ENCODE data around the gene FMNL2. TPM values are rescaled to one million over a fixed set of nuclear protein-coding genes. Genes with fewer than 3 reads are reported as not detected.

Gene FMNL2
- total RNA-seq, 2 experiments from 2014 or later = 2.5 to 2.7 TPM

DNA sequence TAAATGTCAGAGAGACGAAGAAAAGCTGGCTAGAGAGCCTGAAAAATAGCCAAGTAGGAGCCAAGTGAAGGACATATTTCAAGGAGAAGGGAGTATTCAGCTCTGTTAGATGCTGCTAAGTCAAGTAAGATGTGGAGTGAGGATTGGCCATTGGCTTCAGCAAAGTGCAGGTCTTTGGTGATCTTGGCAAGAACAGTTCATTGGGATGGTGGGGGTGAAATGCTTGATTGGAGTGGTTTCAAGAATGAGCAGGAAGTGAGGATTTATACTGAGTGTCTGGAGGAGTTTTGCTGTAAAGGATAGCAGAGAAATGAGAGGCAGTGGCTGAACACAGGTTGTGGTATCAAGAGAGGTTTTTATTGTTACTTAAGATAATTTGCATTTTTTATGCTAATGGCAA, 242.6 kb downstream of the FMNL2 start:
- Mint-ChIP-seq H3K4me1 (ENCODE audit: low read depth) (peaks cover 5% of the 10 kb centered on the region), H3K27me3 (ENCODE audit: low read depth) (peaks cover 7% of the 10 kb centered on the region), H3K27ac (no peak overlapping the region), H3K4me3 (no peak overlapping the region), H3K9me3 (no peaks in the 10 kb centered on the region), H3K36me3 (ENCODE audit: low read depth) (no peaks in the 10 kb centered on the region)
- DNase-seq = no peak
- CTCF ChIA-PET = interaction anchor here (0.6 kb wide), 1 partner anchor 25 kb away, joined by 3 read pairs; no protein-coding TSS in a partner anchor
- intact Hi-C loops (cut with micrococcal nuclease) = loop anchor here (10.0 kb wide), 1 partner anchor 1093 kb away; no protein-coding TSS in a partner anchor

DNA sequence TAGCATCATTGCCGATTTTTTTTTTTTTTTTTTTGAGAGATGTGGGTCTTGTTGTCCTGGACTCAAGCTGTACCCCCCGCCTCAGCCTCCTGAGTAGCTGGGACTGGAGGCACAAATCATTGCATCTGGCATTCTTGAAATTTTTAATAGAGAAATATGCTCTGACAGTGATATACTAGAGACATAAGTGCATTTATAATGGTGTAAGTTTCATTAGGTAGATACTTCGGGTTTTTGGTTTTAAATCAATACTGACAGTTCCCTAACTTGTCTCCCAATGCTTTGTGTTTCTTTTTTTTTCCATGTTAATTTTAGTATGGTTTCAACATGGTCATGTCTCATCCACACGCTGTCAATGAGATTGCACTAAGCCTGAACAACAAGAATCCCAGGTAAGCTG, 243.6 kb downstream of the FMNL2 start:
- Mint-ChIP-seq H3K4me3 (no peak overlapping the region), H3K9me3 (no peaks in the 10 kb centered on the region), H3K27me3 (ENCODE audit: low read depth) (peaks cover 5% of the 10 kb centered on the region), H3K4me1 (ENCODE audit: low read depth) (no peaks in the 10 kb centered on the region), H3K36me3 (ENCODE audit: low read depth) (no peaks in the 10 kb centered on the region), H3K27ac (no peak overlapping the region)
- no peak for DNase-seq
- intact Hi-C loops (cut with micrococcal nuclease) = loop anchor here (10.0 kb wide), 1 partner anchor 1094 kb away; no protein-coding TSS in a partner anchor
- CTCF ChIA-PET = no interaction called here

DNA sequence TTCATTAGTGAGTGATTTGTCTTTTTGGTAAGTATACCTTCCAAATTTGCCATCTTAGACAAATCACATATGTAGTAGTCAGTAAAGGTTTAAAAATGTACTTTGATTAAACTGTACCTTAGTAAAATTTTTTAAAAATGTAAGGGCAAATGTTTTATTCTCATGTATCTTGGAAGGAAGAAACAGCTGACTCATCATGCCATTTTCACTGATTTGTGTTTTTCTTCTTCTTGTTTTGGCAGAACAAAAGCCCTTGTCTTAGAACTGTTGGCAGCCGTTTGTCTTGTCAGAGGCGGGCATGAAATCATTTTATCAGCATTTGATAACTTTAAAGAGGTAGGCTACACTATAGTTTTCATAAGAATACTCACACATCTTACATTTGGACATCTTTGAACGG, 245.7 kb downstream of the FMNL2 start:
- Mint-ChIP-seq H3K27me3 (ENCODE audit: low read depth) (peaks cover 5% of the 10 kb centered on the region), H3K36me3 (ENCODE audit: low read depth) (no peaks in the 10 kb centered on the region), H3K4me1 (ENCODE audit: low read depth) (no peaks in the 10 kb centered on the region), H3K27ac (no peak overlapping the region), H3K4me3 (no peak overlapping the region), H3K9me3 (no peaks in the 10 kb centered on the region)
- intact Hi-C loops (cut with micrococcal nuclease) = no loop called here
- no peak for DNase-seq
- CTCF ChIA-PET = no interaction called here

DNA sequence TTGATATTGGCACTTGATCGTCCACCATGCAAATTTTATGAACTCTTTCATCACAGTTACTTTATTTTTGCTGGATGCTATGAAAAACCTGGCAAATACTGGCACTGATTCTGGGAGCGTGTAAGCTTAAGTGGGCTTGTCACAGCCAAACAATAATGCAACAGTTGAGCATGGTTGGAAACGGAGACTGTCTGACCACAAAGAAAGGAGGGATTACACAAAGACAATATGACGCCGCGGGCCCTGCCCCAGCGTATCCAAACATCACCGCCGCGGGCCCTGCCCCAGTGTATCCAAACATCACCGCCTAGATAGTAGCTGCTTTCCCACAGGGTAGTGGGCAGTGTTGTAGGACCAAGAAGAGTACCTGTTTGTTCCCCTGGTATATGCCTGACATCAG, 246.4 kb downstream of the FMNL2 start:
- intact Hi-C loops (cut with micrococcal nuclease) = no loop called here
- Mint-ChIP-seq H3K9me3 (no peaks in the 10 kb centered on the region), H3K27me3 (ENCODE audit: low read depth) (peaks cover 5% of the 10 kb centered on the region), H3K27ac (no peak overlapping the region), H3K4me3 (no peak overlapping the region), H3K4me1 (ENCODE audit: low read depth) (no peaks in the 10 kb centered on the region), H3K36me3 (ENCODE audit: low read depth) (no peaks in the 10 kb centered on the region)
- CTCF ChIA-PET = no interaction called here
- DNase-seq = no peak

DNA sequence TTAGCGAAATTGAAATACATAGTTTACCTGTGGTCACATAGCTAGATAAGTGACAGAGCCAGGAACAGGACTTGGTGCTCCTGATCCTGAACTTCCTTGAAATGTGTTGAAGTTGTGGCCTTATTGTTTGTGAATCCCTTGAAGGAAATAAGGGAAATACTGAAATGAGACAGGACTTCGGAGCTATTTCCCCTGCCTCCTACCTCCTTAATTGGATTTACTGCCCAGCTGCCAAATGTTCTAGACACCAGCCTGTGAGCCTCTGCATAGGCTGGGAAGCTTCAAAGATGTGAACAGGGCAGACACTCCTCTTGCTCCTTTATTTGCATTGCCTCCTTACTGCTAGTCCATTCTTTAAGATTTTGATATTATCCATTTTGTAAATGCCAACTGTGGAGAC, 247.1 kb downstream of the FMNL2 start:
- Mint-ChIP-seq H3K9me3 (no peaks in the 10 kb centered on the region), H3K27ac (no peak overlapping the region), H3K4me3 (no peak overlapping the region), H3K27me3 (ENCODE audit: low read depth) (peaks cover 12% of the 10 kb centered on the region), H3K36me3 (ENCODE audit: low read depth) (no peaks in the 10 kb centered on the region), H3K4me1 (ENCODE audit: low read depth) (peaks cover 2% of the 10 kb centered on the region)
- no peak for DNase-seq
- intact Hi-C loops (cut with micrococcal nuclease) = no loop called here
- CTCF ChIA-PET = no interaction called here

DNA sequence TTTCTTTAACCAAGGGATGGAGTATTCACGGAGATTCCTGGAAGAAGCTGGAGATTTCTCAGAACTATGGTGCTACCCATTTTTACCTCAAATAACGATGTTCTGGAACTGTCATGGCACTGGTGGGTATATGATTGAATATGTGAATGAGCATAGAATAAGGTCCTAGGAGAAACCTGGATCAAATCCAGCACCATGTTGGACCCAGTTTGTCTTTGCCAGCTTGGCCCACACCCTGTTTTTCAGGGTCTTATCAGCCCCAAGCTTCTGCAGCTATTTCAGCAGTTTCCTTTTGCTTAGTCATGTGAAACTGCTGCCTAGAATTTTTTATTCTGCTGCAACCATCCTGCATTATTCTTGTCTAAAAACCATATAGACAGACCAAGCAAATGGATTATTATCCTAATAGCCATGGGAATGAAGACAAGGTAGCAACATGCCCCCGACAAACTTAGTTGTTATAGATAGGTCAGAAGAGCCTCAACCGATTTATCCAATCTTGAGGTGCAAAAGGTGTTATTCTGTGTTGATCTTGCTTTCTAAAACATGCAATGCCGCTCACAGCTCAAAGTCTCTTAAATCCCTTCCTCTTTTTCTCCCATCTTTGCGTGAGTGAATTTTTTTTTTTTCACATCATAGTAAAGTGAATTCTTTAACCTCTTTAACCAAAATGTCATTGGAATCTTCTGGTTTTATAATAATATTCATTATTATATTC, 248.7 kb downstream of the FMNL2 start:
- H3K9me3 Mint-ChIP-seq = no peaks in the 10 kb centered on the region
- H3K4me1 Mint-ChIP-seq (ENCODE audit: low read depth) = peaks cover 9% of the 10 kb centered on the region
- intact Hi-C loops (cut with micrococcal nuclease) = no loop called here
- peaks cover 14% of the 10 kb centered on the region for H3K27me3 Mint-ChIP-seq (ENCODE audit: low read depth)
- H3K36me3 Mint-ChIP-seq (ENCODE audit: low read depth) = no peaks in the 10 kb centered on the region
- DNase-seq = no peak
- H3K4me3 Mint-ChIP-seq = no peak overlapping the region
- no peak overlapping the region for H3K27ac Mint-ChIP-seq
- CTCF ChIA-PET = interaction anchor here (0.8 kb wide), 1 partner anchor 149 kb away, joined by 3 read pairs; no protein-coding TSS in a partner anchor

DNA sequence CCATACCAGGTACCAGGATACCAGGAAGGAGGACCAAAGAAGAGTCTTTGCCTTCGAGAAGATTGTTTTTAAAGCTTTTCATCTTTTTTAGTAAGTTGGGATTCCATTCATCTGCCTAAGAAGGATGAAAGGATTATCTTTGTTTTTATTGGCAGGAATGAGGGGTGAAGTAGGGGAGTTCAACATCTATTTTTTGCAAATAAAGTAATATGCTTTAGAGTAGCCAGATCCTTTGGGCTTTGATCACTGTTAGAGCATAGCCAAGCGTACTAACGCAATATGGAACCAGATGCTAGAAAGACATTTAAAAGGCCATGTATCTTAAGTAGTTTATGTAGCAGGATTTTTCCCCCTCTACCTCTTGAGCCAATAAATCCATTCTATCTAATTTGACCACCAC, 249.3 kb downstream of the FMNL2 start:
- H3K27ac Mint-ChIP-seq = no peak overlapping the region
- no peak for DNase-seq
- H3K4me1 Mint-ChIP-seq (ENCODE audit: low read depth) = peaks cover 9% of the 10 kb centered on the region
- no peaks in the 10 kb centered on the region for H3K36me3 Mint-ChIP-seq (ENCODE audit: low read depth)
- CTCF ChIA-PET = interaction anchor here (0.6 kb wide), 1 partner anchor 28 kb away, joined by 4 read pairs; no protein-coding TSS in a partner anchor
- intact Hi-C loops (cut with micrococcal nuclease) = no loop called here
- H3K4me3 Mint-ChIP-seq = no peak overlapping the region
- H3K9me3 Mint-ChIP-seq = no peaks in the 10 kb centered on the region
- H3K27me3 Mint-ChIP-seq (ENCODE audit: low read depth) = peaks cover 14% of the 10 kb centered on the region

DNA sequence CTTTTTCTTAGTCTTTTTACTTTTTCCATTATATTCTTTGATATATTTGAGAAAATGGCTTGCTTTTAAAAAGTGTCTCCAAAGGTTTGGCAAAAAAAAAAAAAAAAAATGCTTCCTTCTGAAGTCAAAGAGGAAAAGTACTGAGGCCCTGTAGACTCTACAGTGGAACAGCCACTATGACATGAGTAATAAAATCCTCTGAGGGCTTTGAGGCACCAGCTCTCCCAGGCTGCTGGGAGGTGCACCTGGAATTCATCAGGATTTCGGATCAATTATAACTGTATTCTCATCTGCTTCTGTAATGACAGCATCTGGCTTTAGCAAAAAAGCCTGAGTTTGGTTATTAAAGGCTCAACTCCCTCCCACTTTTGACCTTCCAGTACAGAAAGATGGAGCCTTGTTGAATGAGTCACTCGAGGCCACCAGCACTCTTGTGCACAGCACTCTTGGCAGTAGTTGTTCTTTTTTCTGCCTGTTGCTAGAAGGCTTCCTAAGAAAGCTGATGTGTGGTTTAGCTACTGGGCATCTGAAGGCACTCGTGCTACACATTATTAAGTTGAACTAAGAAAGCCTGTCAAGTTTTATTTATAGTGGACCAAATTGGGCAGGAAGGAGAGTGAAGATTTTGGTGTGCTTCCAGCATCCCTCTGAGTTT, 251.0 kb downstream of the FMNL2 start:
- intact Hi-C loops (cut with micrococcal nuclease) = no loop called here
- CTCF ChIA-PET = interaction anchor here (0.6 to 1.2 kb wide), 3 partner anchors 37 to 157 kb away, joined by 3 read pairs; no protein-coding TSS in a partner anchor
- no peaks in the 10 kb centered on the region for H3K9me3 Mint-ChIP-seq

DNA sequence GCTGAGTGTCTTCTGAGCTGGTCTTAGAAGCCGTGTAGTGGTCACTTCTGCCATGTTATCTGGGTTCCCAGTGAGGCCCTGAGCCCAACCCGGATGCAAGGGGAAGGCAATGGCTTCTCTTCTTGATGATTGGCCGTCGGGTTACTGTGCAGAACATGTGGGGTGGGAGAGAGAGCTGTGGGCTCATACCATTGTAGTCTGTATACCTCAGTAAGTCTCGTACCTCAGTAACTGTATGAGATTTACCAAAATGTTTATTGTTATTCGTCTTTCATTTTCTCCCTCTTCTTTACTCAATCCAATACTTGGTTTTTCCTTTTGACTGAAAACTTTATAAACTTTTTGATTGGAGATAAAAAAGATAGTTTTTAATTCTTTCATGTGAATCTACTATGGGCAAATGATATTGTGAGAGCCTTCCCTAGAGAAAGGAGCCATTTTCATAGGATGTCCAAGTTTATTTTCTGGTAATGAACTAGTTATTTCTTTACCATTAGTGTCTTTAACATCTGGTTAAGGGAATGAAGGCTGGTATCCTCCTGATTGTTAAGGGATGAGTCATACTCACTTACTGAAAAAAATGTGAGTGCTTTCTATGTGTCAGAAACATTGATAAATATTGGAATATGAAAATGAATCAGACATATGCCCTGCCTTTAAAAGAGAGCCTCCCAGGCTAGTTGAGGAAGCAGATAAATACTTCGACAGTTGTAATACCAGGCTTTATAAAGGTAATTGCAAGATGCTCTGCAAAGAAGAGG, 252.4 kb downstream of the FMNL2 start:
- Mint-ChIP-seq H3K9me3 (no peaks in the 10 kb centered on the region), H3K4me3 (no peak overlapping the region), H3K27me3 (ENCODE audit: low read depth) (peaks cover 14% of the 10 kb centered on the region), H3K4me1 (ENCODE audit: low read depth) (peaks cover 9% of the 10 kb centered on the region), H3K27ac (no peak overlapping the region), H3K36me3 (ENCODE audit: low read depth) (no peaks in the 10 kb centered on the region)
- intact Hi-C loops (cut with micrococcal nuclease) = loop anchor here (1.0 kb wide), 1 partner anchor 14 kb away; no protein-coding TSS in a partner anchor
- no peak for DNase-seq
- CTCF ChIA-PET = interaction anchor here (0.6 kb wide), 1 partner anchor 1383 kb away, joined by 3 read pairs; no protein-coding TSS in a partner anchor

More for the DNA sequence above, 251.0 kb downstream of the FMNL2 start:
- Mint-ChIP-seq H3K27me3 (ENCODE audit: low read depth) (peaks cover 14% of the 10 kb centered on the region), H3K4me3 (no peak overlapping the region), H3K27ac (peak overlapping the region; percentile 3), H3K36me3 (ENCODE audit: low read depth) (no peaks in the 10 kb centered on the region), H3K4me1 (ENCODE audit: low read depth) (peaks cover 9% of the 10 kb centered on the region)
- no peak for DNase-seq

DNA sequence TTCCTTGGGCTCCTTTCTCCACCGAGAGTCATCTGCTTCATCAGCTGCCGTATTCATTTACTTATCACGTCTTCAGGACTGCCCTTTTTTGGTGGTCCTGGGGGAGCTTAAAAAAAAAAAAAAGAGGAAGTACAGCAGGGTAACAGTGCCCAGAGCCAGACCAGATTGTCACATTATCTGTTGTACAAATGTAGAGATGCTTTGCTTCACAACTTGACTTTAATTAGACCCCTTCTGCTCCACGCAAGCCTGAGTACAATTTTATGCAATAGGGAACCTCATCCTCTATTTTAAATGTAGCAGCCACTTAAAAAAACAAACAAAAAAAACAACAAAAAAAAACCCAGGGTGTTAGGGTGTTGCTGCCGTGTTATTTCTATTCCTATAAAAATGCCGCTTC, 254.0 kb downstream of the FMNL2 start:
- Mint-ChIP-seq H3K27ac (no peak overlapping the region), H3K4me3 (no peak overlapping the region), H3K36me3 (ENCODE audit: low read depth) (no peaks in the 10 kb centered on the region), H3K9me3 (no peaks in the 10 kb centered on the region), H3K27me3 (ENCODE audit: low read depth) (peaks cover 13% of the 10 kb centered on the region), H3K4me1 (ENCODE audit: low read depth) (peaks cover 11% of the 10 kb centered on the region)
- intact Hi-C loops (cut with micrococcal nuclease) = no loop called here
- CTCF ChIA-PET = no interaction called here
- no peak for DNase-seq

DNA sequence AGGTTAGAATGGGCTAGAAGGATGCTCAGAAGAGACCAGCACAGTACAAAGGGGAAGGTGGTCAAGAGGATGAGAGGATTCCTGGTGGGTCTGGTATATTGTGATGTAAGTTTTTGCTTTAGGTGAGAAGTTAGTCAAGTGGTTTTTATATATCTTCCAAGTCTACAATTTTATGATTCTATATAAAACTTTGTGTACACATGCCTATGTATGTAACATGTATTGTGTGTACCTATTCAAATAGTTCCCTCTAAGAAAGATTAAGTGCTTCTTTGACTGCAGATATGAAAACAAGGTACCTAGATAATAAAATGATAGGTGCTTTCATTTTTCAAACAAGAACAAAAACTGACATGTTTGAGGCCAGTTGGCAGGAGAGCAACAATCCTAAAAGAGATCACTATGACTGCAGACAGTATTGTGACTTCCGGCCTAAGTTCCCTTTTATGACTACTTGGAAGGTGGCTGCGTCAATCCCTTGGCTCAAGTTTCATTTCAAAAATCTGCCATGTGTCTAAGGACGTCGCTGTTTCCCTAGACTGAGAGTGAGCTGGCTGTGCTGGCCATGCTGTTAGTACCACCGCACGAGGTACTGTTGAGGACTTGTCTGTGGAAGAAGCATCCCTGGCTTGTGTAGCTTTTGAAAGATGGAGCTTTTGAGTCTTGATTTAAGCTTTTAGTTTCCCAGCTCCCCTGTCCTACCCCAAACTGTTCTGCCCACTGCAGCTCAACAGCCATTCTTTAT, 259.2 kb downstream of the FMNL2 start:
- no peaks in the 10 kb centered on the region for H3K36me3 Mint-ChIP-seq (ENCODE audit: low read depth)
- no peak overlapping the region for H3K4me3 Mint-ChIP-seq
- no peak overlapping the region for H3K27ac Mint-ChIP-seq
- H3K4me1 Mint-ChIP-seq (ENCODE audit: low read depth) = peaks cover 9% of the 10 kb centered on the region
- intact Hi-C loops (cut with micrococcal nuclease) = loop anchor here (1.0 kb wide), 1 partner anchor 21 kb away; no protein-coding TSS in a partner anchor
- DNase-seq = peak; percentile 43
- CTCF ChIA-PET = no interaction called here
- H3K9me3 Mint-ChIP-seq = no peaks in the 10 kb centered on the region
- no peaks in the 10 kb centered on the region for H3K27me3 Mint-ChIP-seq (ENCODE audit: low read depth)

DNA sequence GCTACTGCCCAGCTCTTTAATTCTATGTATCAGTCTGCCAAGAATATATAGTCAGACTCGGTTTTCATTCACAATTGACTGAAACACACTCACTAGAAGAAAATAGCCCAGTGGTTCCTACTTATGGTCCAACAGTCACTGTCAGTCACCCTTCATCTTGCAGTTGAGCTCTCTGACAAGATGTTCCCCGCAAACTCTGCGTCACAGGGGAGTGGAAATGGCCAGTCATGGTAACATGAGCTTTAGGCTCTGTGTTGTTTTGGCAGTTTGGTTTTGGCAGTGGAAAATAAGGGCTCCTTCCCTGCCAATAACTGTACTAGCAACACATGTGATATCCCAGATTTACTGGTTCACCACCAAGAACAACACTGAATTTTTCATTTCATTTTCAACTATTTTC, 259.8 kb downstream of the FMNL2 start:
- CTCF ChIA-PET = no interaction called here
- H3K9me3 Mint-ChIP-seq = no peaks in the 10 kb centered on the region
- H3K27ac Mint-ChIP-seq = no peak overlapping the region
- H3K36me3 Mint-ChIP-seq (ENCODE audit: low read depth) = no peaks in the 10 kb centered on the region
- intact Hi-C loops (cut with micrococcal nuclease) = loop anchor here (1.0 kb wide), 1 partner anchor 21 kb away; no protein-coding TSS in a partner anchor
- H3K27me3 Mint-ChIP-seq (ENCODE audit: low read depth) = no peaks in the 10 kb centered on the region
- DNase-seq = no peak
- H3K4me3 Mint-ChIP-seq = no peak overlapping the region
- H3K4me1 Mint-ChIP-seq (ENCODE audit: low read depth) = peaks cover 9% of the 10 kb centered on the region

All from activated naive CD4-positive, alpha-beta T cell treated with anti-CD3 and anti-CD28 coated beads for 36 hours (primary cell).